Mesenchymal stem cell (in vitro differentiated cells and primary cell): ENCODE data around the gene ZFPM1.

Experiments
- DNase-seq: peaks from one replicate; pipeline ENCODE4 v3.0.0-alpha.2; 2013
- H2AFZ ChIP-seq: one replicate; pipeline ENCODE4 v1.6.1; 2013; ENCODE audit warnings: low read depth, mild to moderate bottlenecking, control low read depth, inconsistent platforms, low read length, moderate library complexity
- H2AK5ac ChIP-seq: 2 replicates; pipeline ENCODE4 v1.6.1; 2013; ENCODE audit warnings: low read length, moderate library complexity, mild to moderate bottlenecking, inconsistent platforms; ENCODE audit not compliant: severe bottlenecking
- H2BK120ac ChIP-seq: one replicate; pipeline ENCODE4 v1.6.1; 2013; ENCODE audit warnings: low read depth, mild to moderate bottlenecking, inconsistent platforms, low read length, moderate library complexity
- H2BK12ac ChIP-seq, 2 experiments: one replicate each; pipeline ENCODE4 v1.6.1; 2013; ENCODE audit warnings: inconsistent platforms in 2 of 2, low read length in 2 of 2, mild to moderate bottlenecking in 2 of 2, moderate library complexity in 2 of 2, control low read depth in 1 of 2
- H2BK15ac ChIP-seq: one replicate; pipeline ENCODE4 v1.6.1; 2013; ENCODE audit warnings: mild to moderate bottlenecking, low read depth, inconsistent platforms; ENCODE audit not compliant: poor library complexity, severe bottlenecking
- H2BK5ac ChIP-seq: 2 replicates; pipeline ENCODE4 v1.6.1; 2013; ENCODE audit warnings: low read depth, mild to moderate bottlenecking, low read length, control low read depth, inconsistent platforms; ENCODE audit not compliant: poor library complexity, severe bottlenecking
- H3K14ac ChIP-seq, 2 experiments: one replicate each; pipeline ENCODE4 v1.6.1; 2013; ENCODE audit warnings: inconsistent platforms in 2 of 2, low read length in 2 of 2, control low read depth in 1 of 2, mild to moderate bottlenecking in 1 of 2, moderate library complexity in 1 of 2
- H3K18ac ChIP-seq, 2 experiments: one replicate each; pipeline ENCODE4 v1.6.1; 2013; ENCODE audit warnings: inconsistent platforms in 2 of 2, low read length in 2 of 2, control low read depth in 1 of 2, low read depth in 1 of 2, mild to moderate bottlenecking in 1 of 2
- H3K23ac ChIP-seq, 2 experiments: one replicate each; pipeline ENCODE4 v1.6.1; 2013; ENCODE audit warnings: inconsistent platforms in 2 of 2, low read length in 2 of 2, mild to moderate bottlenecking in 2 of 2, moderate library complexity in 2 of 2, control low read depth in 1 of 2
- H3K27ac ChIP-seq: 2 replicates; pipeline ENCODE4 v1.5.1; 2013; ENCODE audit warnings: mild to moderate bottlenecking, moderate library complexity, low read length, control low read depth, inconsistent platforms; ENCODE audit not compliant: poor library complexity, severe bottlenecking
- H3K27me3 ChIP-seq, 2 experiments: 2 replicates each; pipeline versions ENCODE4 v1.6.1 to v1.7.0; 2013; ENCODE audit warnings: low read length in 2 of 2, mild to moderate bottlenecking in 2 of 2, moderate library complexity in 2 of 2, control low read depth in 1 of 2, inconsistent platforms in 1 of 2; ENCODE audit not compliant: control insufficient read depth in 1 of 2, insufficient read depth in 1 of 2
- H3K36me3 ChIP-seq, 2 experiments: 2 replicates each; pipeline versions ENCODE4 v1.6.1 to v1.7.0; 2013; ENCODE audit warnings: low read length in 2 of 2, control low read depth in 1 of 2, inconsistent platforms in 1 of 2, low read depth in 1 of 2, mild to moderate bottlenecking in 1 of 2; ENCODE audit not compliant: insufficient read depth in 2 of 2, control insufficient read depth in 1 of 2
- H3K4ac ChIP-seq, 2 experiments: one replicate each; pipeline ENCODE4 v1.6.1; 2013; ENCODE audit warnings: inconsistent platforms in 2 of 2, low read length in 2 of 2, mild to moderate bottlenecking in 2 of 2, moderate library complexity in 2 of 2, control low read depth in 1 of 2, low read depth in 1 of 2
- H3K4me1 ChIP-seq: 2 replicates; pipeline ENCODE4 v1.6.1; 2013; ENCODE audit warnings: low read depth, low read length, control low read depth; ENCODE audit not compliant: control insufficient read depth, insufficient read depth
- H3K4me2 ChIP-seq: 2 replicates; pipeline ENCODE4 v1.6.1; 2013; ENCODE audit warnings: low read length, mild to moderate bottlenecking, inconsistent platforms; ENCODE audit not compliant: poor library complexity, severe bottlenecking
- H3K4me3 ChIP-seq, 2 experiments: 2 replicates each; pipeline versions ENCODE4 v1.5.1 to v1.7.0; 2013; ENCODE audit warnings: low read length in 2 of 2, mild to moderate bottlenecking in 2 of 2, control low read depth in 1 of 2, low read depth in 1 of 2; ENCODE audit not compliant: insufficient read depth in 1 of 2
- H3K79me1 ChIP-seq: replicated peaks from 2 replicates; pipeline ENCODE4 v1.6.1; 2013; ENCODE audit warnings: mild to moderate bottlenecking, control low read depth, low read length, inconsistent platforms; ENCODE audit not compliant: poor library complexity, severe bottlenecking
- H3K9ac ChIP-seq: 2 replicates; pipeline ENCODE4 v1.7.0; 2013; ENCODE audit warnings: mild to moderate bottlenecking, low read length, moderate library complexity
- H3K9me3 ChIP-seq: 2 replicates; pipeline ENCODE4 v1.7.0; 2013; ENCODE audit warnings: mild to moderate bottlenecking, low read length; ENCODE audit not compliant: control insufficient read depth
- H4K8ac ChIP-seq: one replicate; pipeline ENCODE4 v1.6.1; 2013; ENCODE audit warnings: inconsistent platforms, mild to moderate bottlenecking, low read length, moderate library complexity
- H4K91ac ChIP-seq: one replicate; pipeline ENCODE4 v1.6.1; 2013; ENCODE audit warnings: mild to moderate bottlenecking, low read length, inconsistent platforms
- WGBS: methylation state at CpG from one replicate; pipeline ENCODE4 v1.1.7; 2013; ENCODE audit warnings: mixed read lengths; 5-methylcytosine and 5-hydroxymethylcytosine counted together

The ZFPM1 gene

DNA sequence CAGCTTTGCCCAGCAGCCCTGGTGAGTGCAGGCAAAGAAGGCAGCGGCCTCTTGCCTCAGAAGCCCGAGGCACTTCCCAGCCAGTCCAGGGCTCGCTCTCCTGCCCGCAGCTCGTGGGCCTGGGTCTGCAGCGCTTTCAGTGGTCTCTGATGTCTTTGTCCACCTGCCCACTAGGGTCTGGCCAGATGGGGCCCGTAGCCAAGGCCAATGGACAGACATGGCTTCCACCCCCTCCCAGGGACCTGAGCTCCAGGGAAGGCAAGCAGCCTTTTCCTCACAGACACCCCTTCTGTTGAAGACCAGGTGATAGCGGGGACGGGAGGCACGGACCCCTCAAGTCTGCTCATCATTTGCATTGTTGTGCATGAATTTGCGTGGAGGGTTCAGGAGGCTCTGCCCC is 83.4 kb downstream of the ZFPM1 start:
- H3K18ac ChIP-seq: no peak overlapping the region
- H3K4me3 ChIP-seq: no peak overlapping the region
- no peak overlapping the region for H3K23ac ChIP-seq
- no peak overlapping the region for H2BK120ac ChIP-seq
- no peak overlapping the region for H3K4me2 ChIP-seq
- peaks cover 6% of the 10 kb centered on the region for H3K79me1 ChIP-seq
- H3K27me3 ChIP-seq: peaks cover 17 to 38% of the 10 kb centered on the region in 2 experiments
- H4K91ac ChIP-seq: no peak overlapping the region
- DNase-seq: no peak
- no peak overlapping the region for H3K4ac ChIP-seq
- no peak overlapping the region for H2AK5ac ChIP-seq
- H3K27ac ChIP-seq: no peak overlapping the region
- H3K36me3 ChIP-seq: peaks cover 0 to 24% of the 10 kb centered on the region in 2 experiments
- H3K9me3 ChIP-seq: peaks cover 6% of the 10 kb centered on the region
- H4K8ac ChIP-seq: no peak overlapping the region
- H2BK15ac ChIP-seq: no peak overlapping the region
- no peak overlapping the region for H2BK5ac ChIP-seq
- 87% methylated on average over 11 of the region's 11 CpGs for WGBS
- H3K14ac ChIP-seq: no peak overlapping the region
- no peak overlapping the region for H3K9ac ChIP-seq
- no peak overlapping the region for H2AFZ ChIP-seq
- H3K4me1 ChIP-seq: peaks cover 26% of the 10 kb centered on the region
- H2BK12ac ChIP-seq: no peak overlapping the region

DNA sequence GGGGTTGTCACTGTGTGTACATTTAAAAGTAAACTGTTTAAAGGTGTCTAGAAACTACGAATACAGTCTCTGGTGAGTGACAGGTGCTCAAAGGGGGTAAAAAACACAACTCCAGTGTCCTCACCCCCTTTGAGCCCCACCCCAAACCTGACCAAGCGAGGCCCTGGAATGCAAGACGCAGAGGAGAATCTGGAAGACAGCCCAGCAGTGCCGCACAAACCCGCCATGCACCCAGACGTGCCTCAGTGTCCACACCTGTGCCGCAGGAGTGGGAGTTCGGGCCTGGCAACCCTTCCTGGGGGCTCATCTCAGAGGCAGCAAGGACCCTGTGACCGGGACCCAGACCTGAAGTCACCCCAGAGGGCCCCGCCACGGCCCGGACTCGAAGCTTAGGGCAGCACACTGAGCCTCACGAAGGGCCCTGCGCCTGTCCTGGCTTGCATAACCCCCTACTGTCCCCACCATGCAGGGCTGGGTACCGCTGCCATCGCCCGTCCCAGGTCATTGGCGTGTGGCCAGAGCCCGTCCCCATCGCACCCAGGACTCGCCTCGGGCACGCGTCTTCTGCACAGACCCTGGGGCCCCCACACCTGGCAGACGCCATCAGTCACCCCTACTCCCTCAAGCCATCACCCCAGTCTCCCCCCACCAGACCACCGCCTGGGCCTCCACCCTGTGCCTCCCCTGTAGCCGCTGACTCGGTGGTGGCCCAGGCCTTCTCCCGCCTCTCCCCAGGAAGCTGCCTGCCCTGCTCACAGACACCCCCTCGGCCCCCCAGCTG is 84.1 kb downstream of the ZFPM1 start:
- no peak overlapping the region for H4K91ac ChIP-seq
- no peak overlapping the region for H2BK15ac ChIP-seq
- H3K79me1 ChIP-seq: peaks cover 6% of the 10 kb centered on the region
- H3K23ac ChIP-seq: no peak overlapping the region
- no peak overlapping the region for H3K4me2 ChIP-seq
- peaks cover 25% of the 10 kb centered on the region for H3K4me1 ChIP-seq
- peaks cover 17 to 38% of the 10 kb centered on the region in 2 experiments for H3K27me3 ChIP-seq
- DNase-seq: no peak
- no peak overlapping the region for H2BK120ac ChIP-seq
- no peak overlapping the region for H2BK12ac ChIP-seq
- 85% methylated on average over 31 of the region's 31 CpGs for WGBS
- no peak overlapping the region for H2AK5ac ChIP-seq
- H2AFZ ChIP-seq: no peak overlapping the region
- no peak overlapping the region for H2BK5ac ChIP-seq
- H3K36me3 ChIP-seq: peaks cover 0 to 19% of the 10 kb centered on the region in 2 experiments
- no peak overlapping the region for H4K8ac ChIP-seq
- H3K9ac ChIP-seq: no peak overlapping the region
- H3K14ac ChIP-seq: no peak overlapping the region
- H3K4me3 ChIP-seq: no peak overlapping the region
- H3K27ac ChIP-seq: no peak overlapping the region
- peaks cover 11% of the 10 kb centered on the region for H3K9me3 ChIP-seq
- H3K18ac ChIP-seq: no peak overlapping the region
- H3K4ac ChIP-seq: no peak overlapping the region

DNA sequence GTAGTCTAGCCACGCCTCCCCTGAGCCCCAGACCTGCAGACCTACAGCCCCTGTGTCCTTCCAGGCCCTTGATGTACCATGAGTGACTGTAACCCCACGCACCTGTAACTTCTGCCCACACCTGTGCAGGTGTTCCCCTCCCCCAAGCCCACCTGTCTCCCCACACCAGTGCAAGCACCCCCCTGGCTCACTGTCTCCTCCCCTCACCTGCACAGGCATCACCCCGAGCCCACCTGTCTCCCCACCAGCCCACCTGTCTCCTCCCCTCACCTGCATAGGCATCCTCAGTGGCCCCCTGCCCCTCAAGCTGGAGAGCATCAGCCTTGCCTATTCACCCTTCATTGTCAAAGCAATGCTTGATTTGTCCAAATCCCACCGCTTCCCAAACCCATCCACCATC is 84.8 kb downstream of the ZFPM1 start:
- Histone ChIP-seq H3K9me3 (peaks cover 18% of the 10 kb centered on the region), H2AFZ (no peak overlapping the region), H3K4me1 (peaks cover 20% of the 10 kb centered on the region), H3K14ac (no peak overlapping the region), H3K4me3 (no peak overlapping the region), H3K79me1 (peaks cover 6% of the 10 kb centered on the region), H3K23ac (no peak overlapping the region), H2BK5ac (no peak overlapping the region), H4K91ac (no peak overlapping the region), H3K36me3 (peaks cover 0 to 19% of the 10 kb centered on the region in 2 experiments), H3K4me2 (no peak overlapping the region), H4K8ac (no peak overlapping the region), H2BK15ac (no peak overlapping the region), H3K9ac (no peak overlapping the region), H2BK12ac (no peak overlapping the region), H3K27me3 (peaks cover 17 to 38% of the 10 kb centered on the region in 2 experiments), H2AK5ac (no peak overlapping the region), H3K18ac (no peak overlapping the region), H2BK120ac (no peak overlapping the region), H3K27ac (no peak overlapping the region), H3K4ac (no peak overlapping the region)
- WGBS: 84% methylated on average over 4 of the region's 4 CpGs
- no peak for DNase-seq

DNA sequence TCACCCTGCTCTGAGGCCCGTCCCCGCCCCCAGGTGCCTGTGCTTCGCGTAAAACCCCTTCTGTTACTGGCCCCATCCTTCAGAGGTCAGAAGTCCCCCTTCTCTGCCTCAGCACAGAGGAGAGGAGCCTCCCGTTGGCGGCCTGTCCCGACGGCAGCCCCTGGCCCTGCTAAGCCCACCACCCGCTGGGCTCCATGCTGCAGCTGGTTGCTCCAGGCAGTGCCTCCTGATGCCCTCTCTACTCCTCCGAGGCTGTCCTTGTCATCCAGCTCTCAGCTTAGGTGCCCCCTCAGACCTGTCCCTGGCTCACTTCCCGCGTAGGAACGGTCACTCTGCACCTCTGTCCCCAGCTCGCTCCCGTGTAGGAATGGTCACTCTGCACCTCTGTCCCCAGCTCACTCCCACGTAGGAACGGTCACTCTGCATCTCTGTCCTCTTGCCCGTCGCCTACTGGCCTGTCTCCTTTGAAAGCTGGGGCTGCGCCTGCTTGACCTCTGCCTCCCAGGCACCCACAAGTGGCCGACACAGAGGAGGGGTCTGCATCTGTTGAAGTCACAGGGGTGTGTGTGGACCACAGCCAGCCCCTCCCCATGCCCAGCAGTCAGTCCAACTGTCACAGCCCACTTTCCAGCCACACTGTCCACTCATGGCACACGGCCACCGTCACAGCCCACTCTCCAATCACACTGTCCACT is 85.4 kb downstream of the ZFPM1 start:
- Histone ChIP-seq H3K4me1 (peaks cover 14% of the 10 kb centered on the region), H3K9ac (no peak overlapping the region), H3K4ac (no peak overlapping the region), H2BK12ac (no peak overlapping the region), H3K4me2 (no peak overlapping the region), H2BK15ac (no peak overlapping the region), H2AFZ (no peak overlapping the region), H4K8ac (no peak overlapping the region), H3K9me3 (peaks cover 24% of the 10 kb centered on the region), H3K14ac (no peak overlapping the region), H3K27me3 (peaks cover 17 to 38% of the 10 kb centered on the region in 2 experiments), H3K36me3 (peaks cover 0 to 19% of the 10 kb centered on the region in 2 experiments), H2AK5ac (no peak overlapping the region), H3K23ac (no peak overlapping the region), H2BK120ac (no peak overlapping the region), H3K27ac (no peak overlapping the region), H4K91ac (peak overlapping the region; percentile 18), H2BK5ac (no peak overlapping the region), H3K4me3 (no peak overlapping the region), H3K18ac (no peak overlapping the region), H3K79me1 (peaks cover 6% of the 10 kb centered on the region)
- DNase-seq: no peak
- 73% methylated on average over 23 of the region's 23 CpGs for WGBS
